Erythroblast (primary cell): Measurements from ENCODE around the gene POLE.

ENCODE experiments used
- GATA1 ChIP-seq: IDR thresholded peaks from 2 replicates; pipeline ENCODE4 v1.6.1; 2011; ENCODE audit warnings: low read depth, mild to moderate bottlenecking, control low read depth, low read length, moderate library complexity
- POLR2A ChIP-seq: IDR thresholded peaks from 2 replicates; pipeline ENCODE4 v1.6.1; 2011; ENCODE audit warnings: mild to moderate bottlenecking, low read length

- TF ChIP-seq POLR2A: no peak
- TF ChIP-seq GATA1: no peak
These were observed 109.8 kb downstream of the POLE start for GRCh38 chr12:132577191-132577920.
